GM12865 (cell line): ENCODE results near the gene ASCC1.

Experiments used
- DNase-seq: peaks from one replicate; pipeline ENCODE4 v3.0.0; 2010; ENCODE audit warnings: low read depth
- H3K4me3 ChIP-seq: 2 replicates; pipeline ENCODE4 v1.5.1; 2011; ENCODE audit warnings: mild to moderate bottlenecking, low read depth, low read length, control low read depth
- CTCF ChIP-seq: IDR thresholded peaks from 2 replicates; pipeline ENCODE4 v1.5.1; 2011; ENCODE audit warnings: low read length, control low read depth, low read depth, inconsistent platforms; ENCODE audit not compliant: insufficient read depth; ENCODE audit errors: missing control alignments

Gene ASCC1

GRCh38 chr10:72215611-72216549 is at the start of gene ASCC1, which contains the start of gene ANAPC16:
ASCC1 (minus strand) TSS chr10:72216276; CDS start chr10:72213298, 2,978 bp downstream.
ANAPC16 (plus strand) TSS chr10:72216012; CDS start chr10:72223915, 7,903 bp downstream.
- DNase-seq = peak; percentile 96
- no peak for TF ChIP-seq CTCF
- H3K4me3 ChIP-seq = peak within 1 kb of the TSS; percentile 90

GRCh38 chr10:72265508-72265907 is 49.4 kb upstream of the ASCC1 start:
- no peak overlapping the region for H3K4me3 ChIP-seq
- DNase-seq = no peak
- no peak for TF ChIP-seq CTCF

- no peak for DNase-seq
- H3K4me3 ChIP-seq = no peak overlapping the region
- no peak for TF ChIP-seq CTCF
Measured at GRCh38 chr10:72264536-72264935, 48.5 kb upstream of the ASCC1 start.

- no peak overlapping the region for H3K4me3 ChIP-seq
- TF ChIP-seq CTCF = no peak
- peak; percentile 66 for DNase-seq
Measured at GRCh38 chr10:72263613-72264241, 47.7 kb upstream of the ASCC1 start.

- TF ChIP-seq CTCF = no peak
- DNase-seq = no peak
- peak overlapping the region; percentile 72 for H3K4me3 ChIP-seq
Measured at GRCh38 chr10:72261784-72262404, 45.8 kb upstream of the ASCC1 start.

- DNase-seq = peak; percentile 93
- peak; percentile 14 for TF ChIP-seq CTCF
- H3K4me3 ChIP-seq = peak overlapping the region; percentile 72
Measured at GRCh38 chr10:72260976-72261783, 45.1 kb upstream of the ASCC1 start.
